ELR (cell line): ENCODE measurements around the gene MYMK.

Experiments used
- DNase-seq: peaks from one replicate; pipeline ENCODE4 v3.0.0-alpha.2; 2015; ENCODE audit warnings: low read depth

The MYMK gene

GRCh38 chr9:133468374-133468773 lies 56.4 kb downstream of the MYMK start:
- DNase-seq: no peak

- no peak for DNase-seq
Observed at GRCh38 chr9:133467101-133467500, 57.7 kb downstream of the MYMK start.

GRCh38 chr9:133465984-133466383 lies 58.8 kb downstream of the MYMK start:
- no peak for DNase-seq

- no peak for DNase-seq
Observed at GRCh38 chr9:133464638-133465037, 60.1 kb downstream of the MYMK start.
